Neural progenitor cell (in vitro differentiated cells): ENCODE data around the gene WDR64.

Experiments
- CTCF ChIP-seq: fragments of 200-600 bp; sonication (generic); IDR thresholded peaks from 2 replicates; pipeline ENCODE4 v1.5.1; 2017; ENCODE audit warnings: antibody characterized with exemption, mild to moderate bottlenecking
- EZH2 ChIP-seq: fragments of 200-600 bp; sonication (generic); IDR thresholded peaks from 2 replicates; pipeline ENCODE4 v1.6.1; 2017; ENCODE audit warnings: antibody characterized with exemption, mild to moderate bottlenecking, moderate library complexity
- EZH2phosphoT487 ChIP-seq: fragments of 200-600 bp; sonication (generic); IDR thresholded peaks from 2 replicates; pipeline ENCODE4 v1.6.1; 2017; ENCODE audit warnings: antibody characterized with exemption

- TF ChIP-seq CTCF (no peak), EZH2 (no peak), EZH2phosphoT487 (no peak)
These were observed 97.2 kb downstream of the WDR64 start for GRCh38 chr1:241749041-241749944.
